GM21381 (cell line): Measurements from ENCODE around the gene KDM3B.
"Not testable (repeated sequence)": the region's sequence is repeated elsewhere in the genome, so short reads cannot be mapped to it uniquely, and the experiment has no call there.

Source experiments
- ATAC-seq: cut with Tn5 transposase; IDR thresholded peaks from one replicate; pipeline ENCODE4 v1.9.1; 2021; ENCODE audit warnings: mild to moderate bottlenecking, moderate library complexity; ENCODE audit not compliant: unreplicated experiment

KDM3B gene

GRCh38 chr5:138466900-138467710 lies 114.6 kb downstream of the KDM3B start:
- ATAC-seq: no peak

DNA sequence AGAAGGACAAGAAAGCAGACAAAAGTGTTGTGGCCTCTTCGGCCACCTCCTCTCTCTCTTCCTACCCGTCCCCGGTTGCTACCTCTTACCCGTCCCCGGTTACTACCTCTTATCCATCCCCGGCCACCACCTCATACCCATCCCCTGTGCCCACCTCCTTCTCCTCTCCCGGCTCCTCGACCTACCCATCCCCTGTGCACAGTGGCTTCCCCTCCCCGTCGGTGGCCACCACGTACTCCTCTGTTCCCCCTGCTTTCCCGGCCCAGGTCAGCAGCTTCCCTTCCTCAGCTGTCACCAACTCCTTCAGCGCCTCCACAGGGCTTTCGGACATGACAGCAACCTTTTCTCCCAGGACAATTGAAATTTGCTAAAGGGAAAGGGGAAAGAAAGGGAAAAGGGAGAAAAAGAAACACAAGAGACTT lies 115.2 kb downstream of the KDM3B start:
- no peak for ATAC-seq

DNA sequence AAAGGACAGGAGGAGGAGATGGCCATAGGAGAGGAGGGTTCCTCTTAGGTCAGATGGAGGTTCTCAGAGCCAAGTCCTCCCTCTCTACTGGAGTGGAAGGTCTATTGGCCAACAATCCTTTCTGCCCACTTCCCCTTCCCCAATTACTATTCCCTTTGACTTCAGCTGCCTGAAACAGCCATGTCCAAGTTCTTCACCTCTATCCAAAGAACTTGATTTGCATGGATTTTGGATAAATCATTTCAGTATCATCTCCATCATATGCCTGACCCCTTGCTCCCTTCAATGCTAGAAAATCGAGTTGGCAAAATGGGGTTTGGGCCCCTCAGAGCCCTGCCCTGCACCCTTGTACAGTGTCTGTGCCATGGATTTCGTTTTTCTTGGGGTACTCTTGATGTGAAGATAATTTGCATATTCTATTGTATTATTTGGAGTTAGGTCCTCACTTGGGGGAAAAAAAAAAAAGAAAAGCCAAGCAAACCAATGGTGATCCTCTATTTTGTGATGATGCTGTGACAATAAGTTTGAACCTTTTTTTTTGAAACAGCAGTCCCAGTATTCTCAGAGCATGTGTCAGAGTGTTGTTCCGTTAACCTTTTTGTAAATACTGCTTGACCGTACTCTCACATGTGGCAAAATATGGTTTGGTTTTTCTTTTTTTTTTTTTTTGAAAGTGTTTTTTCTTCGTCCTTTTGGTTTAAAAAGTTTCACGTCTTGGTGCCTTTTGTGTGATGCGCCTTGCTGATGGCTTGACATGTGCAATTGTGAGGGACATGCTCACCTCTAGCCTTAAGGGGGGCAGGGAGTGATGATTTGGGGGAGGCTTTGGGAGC lies 115.9 kb downstream of the KDM3B start:
- ATAC-seq: no peak

DNA sequence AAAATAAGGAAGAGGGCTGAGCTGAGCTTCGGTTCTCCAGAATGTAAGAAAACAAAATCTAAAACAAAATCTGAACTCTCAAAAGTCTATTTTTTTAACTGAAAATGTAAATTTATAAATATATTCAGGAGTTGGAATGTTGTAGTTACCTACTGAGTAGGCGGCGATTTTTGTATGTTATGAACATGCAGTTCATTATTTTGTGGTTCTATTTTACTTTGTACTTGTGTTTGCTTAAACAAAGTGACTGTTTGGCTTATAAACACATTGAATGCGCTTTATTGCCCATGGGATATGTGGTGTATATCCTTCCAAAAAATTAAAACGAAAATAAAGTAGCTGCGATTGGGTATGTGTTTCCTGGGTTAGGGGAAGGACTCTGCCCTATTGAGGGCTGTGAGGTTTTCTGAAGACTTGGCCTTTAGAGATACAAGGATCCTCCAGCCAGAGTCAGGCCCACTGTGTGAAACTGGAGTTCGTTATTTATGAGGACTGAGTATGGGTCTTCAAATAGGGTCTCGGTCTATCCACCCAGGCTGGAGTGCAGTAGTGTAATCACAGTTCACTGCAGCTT lies 116.6 kb downstream of the KDM3B start:
- ATAC-seq: no peak

DNA sequence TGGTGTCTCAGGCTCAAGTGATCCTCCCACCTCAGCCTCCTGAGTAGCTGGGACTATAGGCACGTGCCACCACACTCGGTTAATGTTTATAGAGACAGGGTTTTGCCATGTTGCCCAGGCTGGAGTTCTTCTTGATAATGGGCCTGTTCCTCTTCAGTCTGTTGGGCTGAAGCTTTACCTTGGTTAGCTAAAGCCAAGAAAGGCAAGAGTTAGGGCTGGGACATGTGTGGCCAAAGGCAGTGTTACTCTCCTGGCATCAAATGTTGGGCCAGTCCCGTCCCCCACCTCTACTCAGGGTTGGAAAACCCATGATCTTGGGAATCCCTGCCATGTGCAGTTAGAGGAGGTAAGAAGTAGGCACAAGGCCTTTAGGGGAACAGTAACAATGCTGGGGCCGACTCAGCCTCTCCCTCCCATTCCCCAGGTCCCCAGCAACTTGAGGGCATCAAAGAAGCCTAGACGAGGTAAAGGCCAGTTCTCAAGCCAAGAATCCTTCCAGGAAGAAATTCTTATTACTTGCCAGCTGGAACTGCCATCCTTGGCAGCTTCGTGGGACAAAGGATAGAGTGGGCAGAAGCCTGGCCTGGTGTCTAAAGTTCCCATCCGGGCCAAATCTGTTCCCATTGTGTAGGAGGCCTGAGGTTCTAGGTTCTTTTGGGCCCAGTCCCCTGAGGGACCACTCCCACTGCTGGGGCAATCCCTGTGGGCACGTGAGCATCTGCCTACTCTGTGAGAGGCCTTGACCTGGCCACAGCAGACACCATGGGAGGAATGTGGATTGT lies 117.2 kb downstream of the KDM3B start:
- ATAC-seq: no peak

- no peak for ATAC-seq
Measured at GRCh38 chr5:138470322-138471051, 118.0 kb downstream of the KDM3B start.

- no peak for ATAC-seq
Measured at GRCh38 chr5:138471052-138471361, 118.5 kb downstream of the KDM3B start.

- no peak for ATAC-seq
Measured at GRCh38 chr5:138472353-138472752, 119.9 kb downstream of the KDM3B start.

DNA sequence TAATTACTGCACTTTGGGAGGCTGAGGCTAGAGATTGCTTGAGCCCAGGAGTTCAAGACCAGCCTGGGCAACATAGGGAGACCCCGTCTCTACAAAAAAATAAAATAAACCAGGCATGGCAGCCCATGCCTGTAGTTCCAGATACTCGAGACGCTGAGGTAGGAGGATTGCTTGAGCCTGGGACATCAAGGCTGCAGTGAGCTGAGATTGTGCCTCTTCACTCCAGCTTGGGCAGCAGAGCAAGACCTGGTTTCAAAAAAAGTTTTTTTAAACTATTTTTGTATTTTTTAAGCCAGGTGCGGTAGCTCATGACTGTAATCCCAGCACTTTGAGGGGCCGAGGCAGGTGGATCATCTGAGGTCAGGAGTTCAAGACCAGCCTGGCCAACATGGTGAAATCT lies 120.7 kb downstream of the KDM3B start:
- ATAC-seq: not testable (repeated sequence)

DNA sequence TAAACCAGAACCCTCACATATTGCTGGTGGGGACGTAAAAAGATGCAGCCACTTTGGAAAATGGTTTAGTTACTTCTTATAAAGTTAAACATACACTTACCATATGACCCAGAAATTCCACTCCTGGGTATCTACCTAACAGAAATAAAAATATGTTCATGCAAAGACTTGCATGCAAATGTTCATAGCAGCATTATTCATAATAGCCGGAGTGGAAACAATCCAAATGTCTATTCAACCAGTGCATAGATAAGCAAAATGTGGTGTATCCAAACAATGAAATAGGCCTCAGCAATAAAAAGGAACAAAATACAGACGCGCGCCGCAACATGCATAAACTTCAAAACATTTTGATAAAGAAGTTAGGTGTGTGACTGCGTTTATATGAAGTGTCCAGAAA lies 124.4 kb downstream of the KDM3B start:
- ATAC-seq: no peak

- no peak for ATAC-seq
Measured at GRCh38 chr5:138482638-138483037, 130.2 kb downstream of the KDM3B start.
